HFFc6 (cell line): ENCODE measurements around the gene LDB3. TPM values are rescaled to one million over a fixed set of nuclear protein-coding genes. Genes with fewer than 3 reads are reported as not detected.

Source experiments
- DNase-seq: peaks from one replicate; pipeline ENCODE4 v3.0.0-alpha.2; 2018
- H3K27ac Mint-ChIP-seq: 2 replicates; pipeline ENCODE4 v1.8.0; 2020; ENCODE audit warnings: mild to moderate bottlenecking, mixed read lengths
- H3K27me3 Mint-ChIP-seq: 2 replicates; pipeline ENCODE4 v1.8.0; 2021; ENCODE audit warnings: mild to moderate bottlenecking, moderate library complexity, mixed read lengths; ENCODE audit not compliant: insufficient read depth
- H3K36me3 Mint-ChIP-seq: 2 replicates; pipeline ENCODE4 v1.8.0; 2021; ENCODE audit warnings: low read depth, mixed read lengths
- H3K4me1 Mint-ChIP-seq: 2 replicates; pipeline ENCODE4 v1.8.0; 2020; ENCODE audit warnings: low read depth, mixed read lengths
- H3K4me3 Mint-ChIP-seq: 2 replicates; pipeline ENCODE4 v1.8.0; 2020; ENCODE audit warnings: mild to moderate bottlenecking, moderate library complexity, mixed read lengths
- H3K9me3 Mint-ChIP-seq: 2 replicates; pipeline ENCODE4 v1.8.0; 2020; ENCODE audit warnings: mild to moderate bottlenecking, mixed read lengths
- CTCF ChIP-seq: fragments of 200-600 bp; sonication (generic); IDR thresholded peaks from 2 replicates; pipeline ENCODE4 v1.5.0; 2021; ENCODE audit warnings: antibody characterized with exemption, mild to moderate bottlenecking
- total RNA-seq, 6 experiments: library from RNA; stranded (reverse); fragmentation: NEBNext Ultra II Directional; extraction: Animal tissue kit (Norgen Biotek cat#: 25700); gene quantifications; 2 replicates in 1 of 6; 3 replicates in 5 of 6; pipeline ENCODE4 v1.2.3, GENCODE V29; 2021

The LDB3 gene
- total RNA-seq, 6 experiments from 2014 or later = 0.55 to 1.3 (median 0.66) TPM

GRCh38 chr10:86708783-86709380 lies 40.6 kb downstream of the LDB3 start:
- Mint-ChIP-seq H3K9me3 (no peaks in the 10 kb centered on the region), H3K27me3 (no peaks in the 10 kb centered on the region; the same call in 1 of the 2 replicates), H3K4me3 (no peak overlapping the region), H3K27ac (no peak overlapping the region), H3K36me3 (no peaks in the 10 kb centered on the region), H3K4me1 (peaks cover 13% of the 10 kb centered on the region)
- TF ChIP-seq CTCF = no peak
- DNase-seq = no peak

- no peak for TF ChIP-seq CTCF
- Mint-ChIP-seq H3K27me3 (no peaks in the 10 kb centered on the region; the same call in 1 of the 2 replicates), H3K9me3 (no peaks in the 10 kb centered on the region), H3K4me1 (peaks cover 13% of the 10 kb centered on the region), H3K4me3 (no peak overlapping the region), H3K27ac (peak overlapping the region; percentile 42; the same call in 1 of the 2 replicates), H3K36me3 (no peaks in the 10 kb centered on the region)
- no peak for DNase-seq
Measured at GRCh38 chr10:86709396-86710185, 41.3 kb downstream of the LDB3 start.

- DNase-seq = peak; percentile 86
- Mint-ChIP-seq H3K27me3 (peaks cover 2% of the 10 kb centered on the region; the same call in 1 of the 2 replicates), H3K9me3 (no peaks in the 10 kb centered on the region), H3K36me3 (no peaks in the 10 kb centered on the region), H3K4me1 (peaks cover 13% of the 10 kb centered on the region), H3K4me3 (peak overlapping the region; percentile 80), H3K27ac (peak overlapping the region; percentile 88)
- peak; percentile 93 for TF ChIP-seq CTCF
Measured at GRCh38 chr10:86710987-86711512, 42.7 kb downstream of the LDB3 start.

- peak overlapping the region; percentile 86 for H3K4me3 Mint-ChIP-seq
- DNase-seq = peak; percentile 13
- no peak for TF ChIP-seq CTCF
- H3K27me3 Mint-ChIP-seq = peaks cover 2% of the 10 kb centered on the region; the same call in 1 of the 2 replicates
- no peaks in the 10 kb centered on the region for H3K36me3 Mint-ChIP-seq
- peak overlapping the region; percentile 87 for H3K27ac Mint-ChIP-seq
- no peaks in the 10 kb centered on the region for H3K9me3 Mint-ChIP-seq
- peaks cover 13% of the 10 kb centered on the region for H3K4me1 Mint-ChIP-seq
Measured at GRCh38 chr10:86711513-86712316, 43.4 kb downstream of the LDB3 start.

GRCh38 chr10:86712317-86712707 lies 44.0 kb downstream of the LDB3 start:
- TF ChIP-seq CTCF = no peak
- Mint-ChIP-seq H3K9me3 (no peaks in the 10 kb centered on the region), H3K4me1 (peaks cover 13% of the 10 kb centered on the region), H3K27me3 (peaks cover 2% of the 10 kb centered on the region; the same call in 1 of the 2 replicates), H3K36me3 (no peaks in the 10 kb centered on the region), H3K4me3 (peak overlapping the region; percentile 86), H3K27ac (peak overlapping the region; percentile 87)
- DNase-seq = no peak
